HEK293T (cell line): Measurements from ENCODE around the gene SLC39A3.

Experiments
- CTCF ChIA-PET: fragments of 350-600 bp; formaldehyde crosslinking; extraction: SDS; loops from one replicate; lab custom pipeline; 2021; ENCODE audit warnings: antibody characterized with exemption, inconsistent platforms; lab: Yijun Ruan, JAX
- POLR2A ChIA-PET: fragments of 350-600 bp; formaldehyde crosslinking; extraction: SDS; loops from one replicate; lab custom pipeline; 2020; ENCODE audit warnings: antibody characterized with exemption, inconsistent platforms; lab: Yijun Ruan, JAX
- DNase-seq: peaks from one replicate; pipeline ENCODE4 v3.0.0; 2012; ENCODE audit warnings: mixed read lengths; ENCODE audit errors: extremely low spot score
- ARNT ChIP-seq: fragments of 450-650 bp; IDR thresholded peaks from 2 replicates; pipeline ENCODE4 v1.6.1; 2017; ENCODE audit warnings: mild to moderate bottlenecking
- BHLHE40 ChIP-seq: fragments of 450-650 bp; IDR thresholded peaks from 2 replicates; pipeline ENCODE4 v1.6.1; 2016; ENCODE audit warnings: mild to moderate bottlenecking, moderate library complexity, borderline replicate concordance
- CTBP1 ChIP-seq: fragments of 450-650 bp; IDR thresholded peaks from 2 replicates; pipeline ENCODE4 v1.6.1; 2016; ENCODE audit warnings: borderline replicate concordance
- ELF4 ChIP-seq: fragments of 450-650 bp; IDR thresholded peaks from 2 replicates; pipeline ENCODE4 v1.6.1; 2017; ENCODE audit warnings: antibody characterized with exemption
- FOXA1 ChIP-seq: fragments of 450-650 bp; IDR thresholded peaks from 2 replicates; pipeline ENCODE4 v1.6.1; 2016; ENCODE audit warnings: mild to moderate bottlenecking
- FOXK2 ChIP-seq: fragments of 450-650 bp; IDR thresholded peaks from 2 replicates; pipeline ENCODE4 v1.6.1; 2016; ENCODE audit warnings: mild to moderate bottlenecking
- FOXM1 ChIP-seq: fragments of 450-650 bp; IDR thresholded peaks from 2 replicates; pipeline ENCODE4 v1.6.1; 2017; ENCODE audit warnings: mild to moderate bottlenecking, borderline replicate concordance
- HDGF ChIP-seq: fragments of 450-650 bp; IDR thresholded peaks from 2 replicates; pipeline ENCODE4 v1.6.1; 2017; ENCODE audit warnings: antibody characterized with exemption, borderline replicate concordance
- L3MBTL2 ChIP-seq: fragments of 450-650 bp; conservative IDR thresholded peaks from 2 replicates; pipeline ENCODE4 v1.6.1; 2016; ENCODE audit warnings: mild to moderate bottlenecking
- LEF1 ChIP-seq: fragments of 450-650 bp; IDR thresholded peaks from 2 replicates; pipeline ENCODE4 v1.6.1; 2017; ENCODE audit warnings: mild to moderate bottlenecking, borderline replicate concordance
- NFRKB ChIP-seq: fragments of 450-650 bp; IDR thresholded peaks from 2 replicates; pipeline ENCODE4 v1.6.1; 2016; ENCODE audit warnings: mild to moderate bottlenecking, moderate library complexity
- PKNOX1 ChIP-seq: fragments of 450-650 bp; IDR thresholded peaks from 2 replicates; pipeline ENCODE4 v1.6.1; 2016
- SP1 ChIP-seq: fragments of 450-650 bp; IDR thresholded peaks from 2 replicates; pipeline ENCODE4 v1.6.1; 2017
- SUZ12 ChIP-seq: fragments of 450-650 bp; IDR thresholded peaks from 2 replicates; pipeline ENCODE4 v1.6.1; 2016; ENCODE audit warnings: mild to moderate bottlenecking
- TARDBP ChIP-seq: fragments of 450-650 bp; IDR thresholded peaks from 2 replicates; pipeline ENCODE4 v1.6.1; 2016
- ZNF384 ChIP-seq: fragments of 450-650 bp; IDR thresholded peaks from 2 replicates; pipeline ENCODE4 v1.6.1; 2016

The SLC39A3 gene

GRCh38 chr19:2782936-2783780 is 43.3 kb upstream of the SLC39A3 start, which contains the start of gene SGTA:
TSS of gene SGTA (minus strand) at chr19:2783273. CDS start at chr19:2769068, 14,205 bp downstream.
- TF ChIP-seq BHLHE40, result no peak
- no peak for TF ChIP-seq SP1
- TF ChIP-seq NFRKB, result no peak
- no peak for TF ChIP-seq PKNOX1
- no peak for TF ChIP-seq CTBP1
- TF ChIP-seq HDGF, result no peak
- TF ChIP-seq L3MBTL2, result peak; percentile 99
- TF ChIP-seq LEF1, result no peak
- TF ChIP-seq ELF4, result 0 out of 2 replicates have a peak, but pooled peaks have one; percentile 17
- no peak for TF ChIP-seq ARNT
- TF ChIP-seq SUZ12, result no peak
- TF ChIP-seq FOXA1, result no peak
- peak; percentile 92 for DNase-seq
- ChIA-PET POLR2A (interaction anchor here (0.7 to 1.5 kb wide), 4 partner anchors 21 to 455 kb away, joined by 3 to 5 read pairs (median 4); partner anchors contain the start of genes LSM7, SLC39A3 and SPPL2B), CTCF (interaction anchor here (0.6 kb wide), 1 partner anchor 631 kb away, joined by 3 read pairs; no protein-coding TSS in a partner anchor)

- TF ChIP-seq L3MBTL2 (no peak), HDGF (no peak), BHLHE40 (no peak), NFRKB (no peak), ARNT (no peak), FOXM1 (no peak), ZNF384 (no peak), SP1 (no peak), SUZ12 (no peak), FOXA1 (no peak), LEF1 (no peak), PKNOX1 (no peak), FOXK2 (no peak), ELF4 (no peak), TARDBP (no peak), CTBP1 (no peak)
- POLR2A ChIA-PET, result interaction anchor here (0.8 to 1.5 kb wide), 2 partner anchors 14 to 455 kb away, joined by 3 to 4 read pairs; partner anchors contain the start of genes LSM7 and SPPL2B
Measured at GRCh38 chr19:2782329-2782935, 42.6 kb upstream of the SLC39A3 start.

GRCh38 chr19:2780284-2780683 is 40.5 kb upstream of the SLC39A3 start:
- CTCF ChIA-PET, result no interaction called here
- no peak for TF ChIP-seq LEF1
- TF ChIP-seq SP1, result no peak
- no peak for TF ChIP-seq ZNF384
- no peak for TF ChIP-seq FOXK2
- TF ChIP-seq TARDBP, result no peak
- TF ChIP-seq ARNT, result no peak
- no peak for TF ChIP-seq SUZ12
- no peak for TF ChIP-seq L3MBTL2
- TF ChIP-seq HDGF, result no peak
- TF ChIP-seq BHLHE40, result no peak
- no peak for TF ChIP-seq FOXA1
- TF ChIP-seq CTBP1, result no peak
- TF ChIP-seq NFRKB, result no peak
- TF ChIP-seq ELF4, result no peak
- TF ChIP-seq PKNOX1, result no peak
- POLR2A ChIA-PET, result no interaction called here
- no peak for DNase-seq

More at GRCh38 chr19:2782329-2782935, 42.6 kb upstream of the SLC39A3 start:
- no peak for DNase-seq
- CTCF ChIA-PET, result interaction anchor here (0.6 kb wide), 1 partner anchor 933 kb away, joined by 3 read pairs; no protein-coding TSS in a partner anchor

- no peak for DNase-seq
- no peak for TF ChIP-seq ELF4
- POLR2A ChIA-PET, result no interaction called here
- CTCF ChIA-PET, result no interaction called here
Measured at GRCh38 chr19:2779121-2779740, 39.4 kb upstream of the SLC39A3 start.

- ChIA-PET CTCF (no interaction called here), POLR2A (no interaction called here)
- TF ChIP-seq SUZ12 (no peak), FOXK2 (no peak), ELF4 (no peak), TARDBP (no peak), FOXA1 (no peak), ARNT (no peak), BHLHE40 (no peak), L3MBTL2 (no peak), SP1 (no peak), FOXM1 (no peak), LEF1 (no peak), NFRKB (no peak), CTBP1 (no peak), HDGF (no peak), PKNOX1 (no peak), ZNF384 (no peak)
- no peak for DNase-seq
Measured at GRCh38 chr19:2777952-2778683, 38.3 kb upstream of the SLC39A3 start.
